ENCODE data around the gene HMCN2.
"Not testable (repeated sequence)": the region's sequence is repeated elsewhere in the genome, so short reads cannot be mapped to it uniquely, and the experiment has no call there.

The HMCN2 gene

GRCh38 chr9:130330202-130330862 lies 64.8 kb downstream of the HMCN2 start:
- DNase-seq (ENCODE audit: low read depth in 2 of 2): no peak

GRCh38 chr9:130331061-130331460 lies 65.5 kb downstream of the HMCN2 start:
- DNase-seq (ENCODE audit: low read depth in 2 of 2): no peak

- no peak for DNase-seq (ENCODE audit: low read depth in 2 of 2)
These were observed 66.0 kb downstream of the HMCN2 start for GRCh38 chr9:130331573-130331972.

- no peak for DNase-seq (ENCODE audit: low read depth in 2 of 2)
These were observed 66.9 kb downstream of the HMCN2 start for GRCh38 chr9:130332384-130332926.

GRCh38 chr9:130333041-130333711 lies 67.6 kb downstream of the HMCN2 start:
- no peak for DNase-seq (ENCODE audit: low read depth in 2 of 2)

- no peak for DNase-seq (ENCODE audit: low read depth in 2 of 2)
These were observed 68.1 kb downstream of the HMCN2 start for GRCh38 chr9:130333712-130334062.

- no peak for DNase-seq (ENCODE audit: low read depth in 2 of 2)
These were observed 69.4 kb downstream of the HMCN2 start for GRCh38 chr9:130334915-130335314.

GRCh38 chr9:130336027-130336610 lies 70.6 kb downstream of the HMCN2 start:
- no peak for DNase-seq (ENCODE audit: low read depth in 2 of 2)

GRCh38 chr9:130336885-130337284 lies 71.3 kb downstream of the HMCN2 start:
- no peak for DNase-seq (ENCODE audit: low read depth in 2 of 2)

- no peak for DNase-seq (ENCODE audit: low read depth in 2 of 2)
These were observed 71.8 kb downstream of the HMCN2 start for GRCh38 chr9:130337318-130337717.

- DNase-seq (ENCODE audit: low read depth in 2 of 2): no peak
These were observed 72.3 kb downstream of the HMCN2 start for GRCh38 chr9:130337784-130338380.

- not testable (repeated sequence) for DNase-seq (ENCODE audit: low read depth in 2 of 2)
These were observed 73.3 kb downstream of the HMCN2 start for GRCh38 chr9:130338891-130339290.

GRCh38 chr9:130339306-130339705 lies 73.7 kb downstream of the HMCN2 start:
- DNase-seq (ENCODE audit: low read depth in 2 of 2): no peak

- no peak for DNase-seq (ENCODE audit: low read depth in 2 of 2)
These were observed 74.5 kb downstream of the HMCN2 start for GRCh38 chr9:130340011-130340410.

- not testable (repeated sequence) for DNase-seq (ENCODE audit: low read depth in 2 of 2)
These were observed 75.0 kb downstream of the HMCN2 start for GRCh38 chr9:130340557-130340956.

- DNase-seq (ENCODE audit: low read depth in 2 of 2): no peak
These were observed 75.6 kb downstream of the HMCN2 start for GRCh38 chr9:130341128-130341527.

- no peak for DNase-seq (ENCODE audit: low read depth in 2 of 2)
These were observed 76.5 kb downstream of the HMCN2 start for GRCh38 chr9:130341839-130342713.

GRCh38 chr9:130342714-130343085 lies 77.1 kb downstream of the HMCN2 start:
- DNase-seq (ENCODE audit: low read depth in 2 of 2): no peak

GRCh38 chr9:130343445-130343918 lies 77.9 kb downstream of the HMCN2 start:
- peak in 1 of 2 donors; percentile 46 for DNase-seq (ENCODE audit: low read depth in 2 of 2)

GRCh38 chr9:130344366-130344765 lies 78.8 kb downstream of the HMCN2 start:
- no peak for DNase-seq (ENCODE audit: low read depth in 2 of 2)

Measured in stimulated activated CD4-positive, alpha-beta T cell treated with anti-CD3 and anti-CD28 coated beads, Interleukin-4, amount 100 ng/mL, for 48 hours (primary cell).